CD4-positive, alpha-beta T cell treated with Interleukin-15 for 1 hour (primary cell): ENCODE data around the gene JAZF1.
"Not testable (repeated sequence)": the region's sequence is repeated elsewhere in the genome, so short reads cannot be mapped to it uniquely, and the experiment has no call there.

ENCODE experiments used
- DNase-seq: peaks from one replicate; pipeline ENCODE4 v3.0.0-alpha.2; 2020

The JAZF1 gene

DNA sequence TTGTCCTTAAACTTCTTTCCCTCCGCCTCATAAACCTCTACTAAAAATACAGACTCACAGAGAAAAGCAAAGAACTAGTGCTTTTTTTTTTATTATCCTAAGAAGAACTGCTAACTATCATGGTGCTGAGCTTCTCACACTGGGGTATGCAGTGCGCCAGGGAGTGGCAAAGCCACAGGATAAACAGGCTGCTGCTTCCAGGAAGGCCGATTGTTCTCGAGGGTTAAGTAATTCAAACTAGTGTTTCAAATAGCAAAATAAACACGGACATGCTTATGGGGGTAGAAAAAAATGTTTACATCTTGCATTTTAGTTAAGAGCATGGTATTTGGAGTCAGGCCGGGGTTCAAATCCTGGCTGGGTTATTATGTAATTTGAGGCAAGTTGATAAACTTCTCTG lies 283.6 kb downstream of the JAZF1 start:
- DNase-seq, result no peak

DNA sequence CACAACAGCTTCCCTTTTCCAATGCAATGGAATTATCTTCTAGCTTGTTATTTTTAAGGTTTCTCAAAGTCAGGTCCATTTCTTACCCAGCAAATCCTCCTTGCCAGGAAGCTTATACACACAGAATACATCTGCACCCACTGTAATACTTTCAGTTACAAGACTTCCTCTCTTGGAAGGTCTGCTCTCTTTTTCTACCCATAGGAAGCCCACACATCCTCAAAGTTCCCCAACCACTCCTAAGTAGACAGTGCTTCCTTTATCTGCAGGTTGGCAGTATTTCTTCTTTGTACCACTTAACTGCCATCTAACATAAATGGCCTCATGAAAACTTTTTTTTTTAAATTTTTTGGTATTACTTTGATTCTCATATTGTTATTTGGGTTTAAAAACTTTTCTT lies 285.0 kb downstream of the JAZF1 start:
- DNase-seq, result no peak

- DNase-seq, result no peak
These were observed 290.3 kb downstream of the JAZF1 start for GRCh38 chr7:27890205-27890849.

DNA sequence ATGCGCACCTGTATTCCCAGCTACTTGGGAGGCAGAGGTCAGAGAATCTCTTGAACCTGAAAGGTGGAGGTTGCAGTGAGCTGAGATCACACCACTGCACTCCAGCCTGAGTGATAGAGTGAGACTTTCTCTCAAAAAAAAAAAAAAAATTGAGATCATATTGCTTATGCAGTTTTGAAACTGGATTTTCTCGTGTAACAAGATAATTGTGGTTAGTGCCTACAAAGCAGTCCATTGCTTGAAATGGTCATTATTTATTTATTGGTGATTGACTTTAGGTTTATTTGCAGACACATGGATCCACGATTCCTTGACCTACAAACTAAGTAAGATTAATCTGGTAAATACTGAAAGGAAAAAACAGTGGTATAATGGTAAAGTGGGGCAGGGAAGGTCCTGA lies 290.8 kb downstream of the JAZF1 start:
- DNase-seq, result no peak

- DNase-seq, result no peak
These were observed 291.9 kb downstream of the JAZF1 start for GRCh38 chr7:27888736-27889135.

DNA sequence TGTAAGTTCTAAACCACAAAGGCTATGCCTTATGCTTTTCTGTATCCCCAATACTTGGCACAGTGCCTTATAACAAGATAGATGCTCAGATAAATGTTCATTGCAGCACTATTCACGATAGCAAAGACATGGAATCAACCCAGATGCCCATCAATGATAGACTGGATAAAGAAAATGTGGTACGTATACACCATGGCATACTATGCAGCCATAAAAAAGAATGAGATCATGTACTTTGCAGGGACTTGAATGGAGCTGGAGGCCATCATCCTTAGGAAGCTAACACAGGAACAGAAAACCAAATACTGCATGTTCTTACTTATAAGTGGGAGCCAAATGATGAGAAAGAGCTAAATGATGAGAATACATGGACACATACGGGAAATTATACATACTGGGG lies 293.9 kb downstream of the JAZF1 start:
- not testable (repeated sequence) for DNase-seq

- DNase-seq, result no peak
These were observed 294.9 kb downstream of the JAZF1 start for GRCh38 chr7:27885652-27886051.

DNA sequence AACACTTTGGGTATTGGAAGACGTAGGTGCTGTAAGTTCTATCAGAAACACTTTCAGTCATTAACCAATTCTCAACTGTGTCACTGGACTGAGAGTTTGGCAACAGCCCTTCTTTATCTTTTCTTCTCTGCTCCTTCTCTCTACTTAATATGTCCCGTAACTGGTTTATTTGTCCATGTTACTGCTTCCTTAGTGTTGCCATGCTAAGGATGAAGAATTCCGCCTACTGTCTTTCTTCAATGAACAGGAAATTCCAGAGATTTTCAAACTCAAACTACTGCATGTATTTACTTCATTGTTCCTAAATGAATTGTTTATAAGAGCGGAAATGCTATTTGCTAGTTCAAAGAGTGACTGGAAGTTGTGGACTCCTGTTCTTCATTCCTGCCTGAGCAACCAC lies 296.9 kb downstream of the JAZF1 start:
- DNase-seq, result no peak

DNA sequence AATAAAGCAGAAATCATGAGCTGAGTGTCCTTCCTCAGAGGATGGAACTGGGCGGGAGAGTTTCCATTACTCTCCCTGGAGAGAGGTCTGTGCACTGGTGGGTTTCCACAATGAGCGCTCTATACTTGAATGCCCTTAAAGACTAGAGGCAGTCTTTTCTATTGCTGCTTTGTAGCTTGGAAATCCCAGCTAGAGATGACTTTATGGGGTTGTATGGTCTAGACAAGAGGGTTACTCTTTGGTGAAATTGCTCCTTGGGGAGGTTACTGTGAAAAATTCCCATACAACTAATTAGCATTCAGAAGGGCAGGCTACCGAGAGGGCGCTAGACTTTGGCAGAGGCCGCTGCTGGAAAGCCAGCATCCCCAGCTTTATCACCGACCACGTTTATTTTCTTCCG lies 303.8 kb downstream of the JAZF1 start:
- no peak for DNase-seq

DNA sequence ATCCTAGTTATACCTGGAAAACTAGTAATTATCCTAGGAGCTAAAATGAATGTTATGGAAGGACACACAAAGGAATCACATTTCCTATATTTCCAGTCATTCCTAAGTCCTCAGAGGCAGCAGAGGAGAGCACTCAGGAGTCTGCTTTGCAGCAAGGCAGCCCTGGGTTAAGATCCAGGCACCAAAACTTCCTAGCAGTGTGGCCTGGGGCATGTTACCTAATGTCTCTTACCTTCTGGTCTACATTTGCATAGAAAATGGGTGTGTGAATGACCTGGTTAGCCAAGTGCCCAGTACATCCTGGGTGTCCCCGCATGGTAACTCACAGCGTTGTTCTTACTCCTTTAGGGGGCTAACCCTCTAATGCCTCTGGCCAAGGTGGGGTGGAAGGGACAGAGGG lies 304.8 kb downstream of the JAZF1 start:
- no peak for DNase-seq

DNA sequence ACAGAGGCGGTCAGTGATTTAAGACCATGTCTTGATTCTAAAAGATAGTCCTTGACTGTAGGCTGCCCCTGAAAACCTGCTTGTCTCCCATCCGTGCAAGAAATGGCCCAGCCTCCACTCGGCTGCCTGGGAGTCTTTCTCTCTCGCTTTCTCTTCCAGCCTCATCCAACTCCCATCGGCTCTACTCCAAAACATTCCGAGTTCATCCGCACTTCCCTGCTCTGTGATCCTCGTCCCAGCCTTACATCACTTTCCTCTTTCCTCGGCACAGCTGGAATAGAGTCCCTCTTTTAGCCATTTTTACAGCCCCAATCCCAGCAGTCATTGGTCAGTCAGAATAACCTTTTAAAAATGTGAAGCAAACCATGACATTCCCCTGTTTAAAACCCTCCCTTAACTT lies 305.5 kb downstream of the JAZF1 start:
- no peak for DNase-seq

- DNase-seq, result no peak
These were observed 306.3 kb downstream of the JAZF1 start for GRCh38 chr7:27873981-27874957.

DNA sequence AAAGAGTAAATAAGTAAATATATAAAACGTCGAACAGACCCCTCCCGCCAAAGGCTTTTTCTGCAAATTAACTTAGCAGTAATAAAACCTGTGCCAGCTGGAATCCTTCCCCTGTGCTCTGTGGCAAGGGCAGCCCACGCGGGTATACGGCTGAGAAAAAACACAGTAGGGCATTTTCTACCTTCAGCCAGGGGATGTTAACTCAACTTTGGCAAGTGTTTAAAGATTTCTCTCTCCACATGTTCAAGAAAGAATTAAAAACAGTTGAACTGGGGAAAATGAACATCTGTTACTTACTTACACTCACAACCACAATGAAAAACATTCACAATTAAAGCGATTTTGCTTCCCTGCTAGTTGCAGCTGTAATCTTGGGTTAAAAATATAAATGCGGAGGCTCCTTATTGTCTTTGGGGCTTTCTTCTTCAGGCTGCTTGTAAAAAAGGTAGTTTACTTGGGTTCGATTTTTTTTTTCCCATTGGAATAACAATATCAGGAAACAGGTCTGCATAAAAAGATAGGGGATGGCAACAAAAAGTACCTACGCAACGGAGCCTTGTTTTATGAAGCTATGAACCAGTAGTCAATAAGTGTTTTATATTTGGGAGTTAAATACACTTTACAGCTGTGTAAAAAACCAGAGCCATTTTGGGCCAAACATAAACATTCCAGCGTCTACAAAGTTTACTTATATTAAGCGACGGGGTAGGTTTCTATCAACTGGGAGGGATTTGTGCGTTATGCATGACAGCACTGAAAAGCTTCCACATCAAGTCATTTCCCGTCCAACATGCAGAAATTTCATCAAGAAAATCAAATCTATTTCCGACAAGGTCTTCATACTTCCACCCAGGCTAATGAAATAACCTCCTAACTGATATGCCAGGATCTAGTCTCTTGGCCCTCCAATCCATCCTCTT lies 308.0 kb downstream of the JAZF1 start:
- no peak for DNase-seq

DNA sequence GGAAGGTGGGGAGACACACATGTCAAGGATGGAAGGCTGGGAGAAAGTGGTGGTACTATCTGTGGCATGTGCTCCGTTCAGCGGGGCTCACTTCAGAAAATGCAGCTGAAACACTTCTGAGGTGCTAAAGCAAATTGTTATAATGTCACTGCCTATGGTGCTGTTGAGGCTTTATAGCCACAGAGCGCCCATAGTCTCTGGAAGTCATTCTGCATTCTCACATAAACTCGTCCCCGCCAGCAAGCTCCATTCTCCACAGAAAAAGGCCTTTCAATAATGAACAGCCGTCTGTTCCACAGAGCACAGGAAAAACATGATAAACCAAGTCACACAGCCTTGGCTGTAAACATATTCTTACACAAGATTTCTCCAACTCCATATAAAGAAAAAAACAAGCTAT lies 308.7 kb downstream of the JAZF1 start:
- no peak for DNase-seq

GRCh38 chr7:27871086-27871485 lies 309.5 kb downstream of the JAZF1 start:
- DNase-seq, result no peak

GRCh38 chr7:27870595-27870994 lies 310.0 kb downstream of the JAZF1 start:
- DNase-seq, result no peak

DNA sequence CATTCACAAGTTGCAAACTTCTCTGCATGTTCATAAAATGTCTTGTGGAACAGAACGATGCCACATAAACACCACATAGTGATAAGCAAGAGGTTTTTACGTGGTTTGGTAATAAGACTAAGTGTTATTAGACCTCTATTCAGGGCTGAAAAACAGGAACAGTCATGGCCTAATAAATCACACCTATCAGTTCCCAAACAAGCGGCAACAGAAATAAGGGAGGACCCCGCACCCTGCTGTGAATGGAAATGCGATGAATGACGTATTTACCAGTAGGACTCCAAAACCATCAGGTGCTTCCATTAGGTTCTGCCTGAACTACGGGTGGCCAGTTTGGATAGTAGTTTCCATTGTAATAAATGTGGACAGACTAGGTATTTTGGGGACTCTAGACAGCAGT lies 311.5 kb downstream of the JAZF1 start:
- no peak for DNase-seq

DNA sequence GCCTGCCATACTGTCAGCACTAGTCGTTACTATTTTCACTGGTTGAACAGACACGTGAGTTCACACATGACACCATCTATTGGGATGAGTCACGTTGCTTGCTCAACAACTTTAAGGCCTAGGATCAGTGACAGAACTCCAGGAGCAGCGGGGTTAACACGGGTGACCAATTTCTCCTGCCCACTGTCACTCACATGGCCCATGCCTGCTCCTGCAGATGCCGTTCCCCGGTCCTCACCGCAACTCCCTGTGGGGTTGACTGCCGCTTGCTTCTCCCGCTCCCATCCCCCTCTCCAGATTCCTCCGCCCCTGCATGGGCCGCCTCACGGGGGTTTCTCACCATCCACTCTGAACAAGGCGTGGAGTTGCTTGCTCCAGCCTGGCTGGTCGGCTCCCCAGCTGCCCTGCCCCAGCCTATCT lies 312.5 kb downstream of the JAZF1 start:
- DNase-seq, result no peak

DNA sequence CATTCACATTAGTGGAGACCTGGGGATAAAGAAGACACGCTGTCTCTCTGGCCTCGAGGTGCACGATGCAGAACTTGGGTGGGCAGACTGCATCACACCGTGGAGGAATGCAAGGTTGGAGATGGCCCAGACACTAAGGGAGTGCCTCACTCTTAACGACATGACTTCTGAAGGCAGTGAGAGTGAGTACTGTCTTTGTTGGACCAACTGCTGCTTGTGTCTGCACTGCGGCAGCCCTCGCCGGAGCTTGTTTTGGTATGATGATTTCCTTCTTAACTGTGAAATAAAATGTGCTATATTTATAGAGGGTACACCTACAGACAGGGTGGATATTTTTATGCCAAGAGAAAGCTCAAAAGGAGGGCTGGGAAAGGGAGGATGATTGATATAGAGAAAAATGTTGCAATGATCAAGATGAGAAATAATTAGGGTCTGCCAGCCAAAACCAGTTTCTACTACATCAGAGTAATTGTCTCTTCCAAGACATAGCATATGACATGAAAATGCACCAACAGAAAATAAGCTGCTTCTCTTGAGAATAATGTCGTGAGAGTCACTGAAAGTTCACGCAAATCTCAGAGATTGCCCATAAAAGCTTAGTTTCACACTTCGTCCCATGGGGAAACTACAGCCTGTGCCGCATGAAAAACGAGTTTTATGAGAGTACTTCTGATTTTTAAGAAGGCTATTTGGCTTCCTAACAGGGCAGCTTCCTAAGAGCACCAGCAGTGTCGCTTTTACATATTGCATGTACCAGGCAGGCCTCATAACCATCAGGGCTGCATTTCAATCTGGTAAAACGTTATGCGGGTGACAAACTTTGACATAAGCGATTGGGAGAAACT lies 313.5 kb downstream of the JAZF1 start:
- no peak for DNase-seq

- no peak for DNase-seq
These were observed 314.3 kb downstream of the JAZF1 start for GRCh38 chr7:27866256-27866655.

DNA sequence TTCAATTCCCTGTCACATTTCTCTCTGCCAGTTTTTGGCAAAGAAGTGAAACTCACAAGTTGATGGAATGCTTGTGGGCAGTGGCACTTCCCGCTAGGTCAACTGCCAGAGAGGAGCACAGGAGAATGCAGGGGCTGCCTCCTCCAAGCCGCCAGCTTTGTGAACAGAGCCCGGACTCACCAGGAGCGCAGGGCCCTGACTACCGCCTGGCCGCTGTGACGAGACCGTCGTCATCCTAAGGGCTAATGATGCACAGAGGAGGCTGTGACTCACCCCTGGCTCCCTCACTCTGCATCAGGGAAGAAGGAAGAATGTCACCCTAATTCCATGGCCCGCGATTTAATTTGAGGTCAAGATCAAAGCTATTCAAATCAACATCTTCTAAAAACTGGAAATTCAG lies 316.7 kb downstream of the JAZF1 start:
- no peak for DNase-seq

- no peak for DNase-seq
These were observed 318.8 kb downstream of the JAZF1 start for GRCh38 chr7:27861747-27862146.
